Stomach smooth muscle (tissue), 2 donors: ENCODE data around the gene CDH4.

ENCODE experiments used
- H3K27ac ChIP-seq: one replicate; pipeline ENCODE4 v1.7.0; 2013; ENCODE audit warnings: mild to moderate bottlenecking, low read length, inconsistent platforms
- H3K27me3 ChIP-seq, 2 donors: one replicate each; pipeline ENCODE4 v1.7.0; 2013; ENCODE audit warnings: low read length in 2 of 2; ENCODE audit not compliant: insufficient read depth in 2 of 2, control insufficient read depth in 1 of 2
- H3K36me3 ChIP-seq, 2 donors: one replicate each; pipeline ENCODE4 v1.7.0; 2013; ENCODE audit warnings: low read length in 2 of 2; ENCODE audit not compliant: control insufficient read depth in 2 of 2, insufficient read depth in 2 of 2
- H3K4me1 ChIP-seq: one replicate; pipeline ENCODE4 v1.7.0; 2013; ENCODE audit warnings: low read length; ENCODE audit not compliant: control insufficient read depth, insufficient read depth
- H3K4me3 ChIP-seq, 2 donors: one replicate each; pipeline ENCODE4 v1.7.0; 2013; ENCODE audit warnings: low read length in 2 of 2
- H3K9ac ChIP-seq, 2 donors: one replicate each; pipeline ENCODE4 v1.7.0; 2013; ENCODE audit warnings: low read length in 2 of 2, mild to moderate bottlenecking in 1 of 2
- H3K9me3 ChIP-seq, 2 donors: one replicate each; pipeline ENCODE4 v1.7.0; 2013; ENCODE audit warnings: low read length in 2 of 2; ENCODE audit not compliant: control insufficient read depth in 2 of 2
- donor health status: healthy.
- donor health status: Pancreatic carcinoma.

CDH4 gene

GRCh38 chr20:61487997-61488371 is 235.9 kb downstream of the CDH4 start:
- Histone ChIP-seq H3K27me3 (no peaks in the 10 kb centered on the region), H3K9ac (no peak overlapping the region), H3K4me3 (no peak overlapping the region), H3K4me1 (no peaks in the 10 kb centered on the region), H3K9me3 (no peaks in the 10 kb centered on the region), H3K27ac (no peak overlapping the region), H3K36me3 (no peaks in the 10 kb centered on the region)

- Histone ChIP-seq H3K9ac (no peak overlapping the region), H3K9me3 (no peaks in the 10 kb centered on the region), H3K27ac (no peak overlapping the region), H3K4me1 (no peaks in the 10 kb centered on the region), H3K4me3 (no peak overlapping the region), H3K27me3 (peaks cover 0 to 4% of the 10 kb centered on the region in 2 donors), H3K36me3 (no peaks in the 10 kb centered on the region)
Measured at GRCh38 chr20:61490721-61491120, 238.7 kb downstream of the CDH4 start.

- no peak overlapping the region for H3K4me3 ChIP-seq
- H3K4me1 ChIP-seq = no peaks in the 10 kb centered on the region
- H3K9me3 ChIP-seq = no peaks in the 10 kb centered on the region
- H3K36me3 ChIP-seq = no peaks in the 10 kb centered on the region
- peaks cover 0 to 4% of the 10 kb centered on the region in 2 donors for H3K27me3 ChIP-seq
- no peak overlapping the region for H3K27ac ChIP-seq
- H3K9ac ChIP-seq = no peak overlapping the region
Measured at GRCh38 chr20:61492065-61492464, 240.0 kb downstream of the CDH4 start.

GRCh38 chr20:61493798-61494305 is 241.8 kb downstream of the CDH4 start:
- no peak overlapping the region for H3K9ac ChIP-seq
- peaks cover 0 to 4% of the 10 kb centered on the region in 2 donors for H3K27me3 ChIP-seq
- no peak overlapping the region for H3K27ac ChIP-seq
- no peak overlapping the region for H3K4me3 ChIP-seq
- H3K9me3 ChIP-seq = no peaks in the 10 kb centered on the region
- H3K36me3 ChIP-seq = no peaks in the 10 kb centered on the region
- H3K4me1 ChIP-seq = no peaks in the 10 kb centered on the region

- H3K4me3 ChIP-seq = no peak overlapping the region
- no peak overlapping the region for H3K9ac ChIP-seq
- no peaks in the 10 kb centered on the region for H3K36me3 ChIP-seq
- no peaks in the 10 kb centered on the region for H3K4me1 ChIP-seq
- H3K27me3 ChIP-seq = peaks cover 0 to 4% of the 10 kb centered on the region in 2 donors
- H3K27ac ChIP-seq = no peak overlapping the region
- H3K9me3 ChIP-seq = no peaks in the 10 kb centered on the region
Measured at GRCh38 chr20:61494763-61495575, 242.9 kb downstream of the CDH4 start.

- Histone ChIP-seq H3K36me3 (no peaks in the 10 kb centered on the region), H3K4me3 (no peak overlapping the region), H3K9ac (no peak overlapping the region), H3K4me1 (no peaks in the 10 kb centered on the region), H3K9me3 (no peaks in the 10 kb centered on the region), H3K27me3 (peaks cover 0 to 4% of the 10 kb centered on the region in 2 donors), H3K27ac (no peak overlapping the region)
Measured at GRCh38 chr20:61497029-61497627, 245.1 kb downstream of the CDH4 start.

- no peaks in the 10 kb centered on the region for H3K9me3 ChIP-seq
- no peak overlapping the region for H3K9ac ChIP-seq
- H3K27me3 ChIP-seq = peaks cover 2 to 3% of the 10 kb centered on the region in 2 donors
Measured at GRCh38 chr20:61499859-61500554, 247.9 kb downstream of the CDH4 start.

GRCh38 chr20:61500791-61501321 is 248.8 kb downstream of the CDH4 start:
- Histone ChIP-seq H3K9me3 (no peaks in the 10 kb centered on the region), H3K9ac (no peak overlapping the region), H3K27me3 (peaks cover 2 to 6% of the 10 kb centered on the region in 2 donors), H3K36me3 (no peaks in the 10 kb centered on the region), H3K4me1 (no peaks in the 10 kb centered on the region), H3K27ac (no peak overlapping the region), H3K4me3 (no peak overlapping the region)

More at GRCh38 chr20:61499859-61500554, 247.9 kb downstream of the CDH4 start:
- H3K36me3 ChIP-seq = no peaks in the 10 kb centered on the region
- no peaks in the 10 kb centered on the region for H3K4me1 ChIP-seq
- no peak overlapping the region for H3K27ac ChIP-seq
- no peak overlapping the region for H3K4me3 ChIP-seq

- H3K9ac ChIP-seq = no peak overlapping the region
- H3K4me3 ChIP-seq = no peak overlapping the region
- no peak overlapping the region for H3K27ac ChIP-seq
- no peaks in the 10 kb centered on the region for H3K4me1 ChIP-seq
- no peaks in the 10 kb centered on the region for H3K9me3 ChIP-seq
- no peaks in the 10 kb centered on the region for H3K36me3 ChIP-seq
- H3K27me3 ChIP-seq = peaks cover 5 to 7% of the 10 kb centered on the region in 2 donors
Measured at GRCh38 chr20:61502433-61502832, 250.4 kb downstream of the CDH4 start.

GRCh38 chr20:61503106-61503505 is 251.0 kb downstream of the CDH4 start:
- Histone ChIP-seq H3K27me3 (peaks cover 5 to 9% of the 10 kb centered on the region in 2 donors), H3K27ac (no peak overlapping the region), H3K4me1 (no peaks in the 10 kb centered on the region), H3K36me3 (no peaks in the 10 kb centered on the region), H3K4me3 (no peak overlapping the region), H3K9me3 (no peaks in the 10 kb centered on the region), H3K9ac (no peak overlapping the region)
